Measurements from ENCODE around the gene DRC7.
"Not testable (repeated sequence)": the region's sequence is repeated elsewhere in the genome, so short reads cannot be mapped to it uniquely, and the experiment has no call there.

DRC7 gene

GRCh38 chr16:57741660-57742191 lies 47.1 kb downstream of the DRC7 start:
- TF ChIP-seq ZFX (IDR thresholded peaks at IDR 0.05; ENCODE audit: borderline replicate concordance) (no peak), CTCF (IDR thresholded peaks at IDR 0.05) (no peak)
- H3K27ac ChIP-seq: no peak overlapping the region

GRCh38 chr16:57742543-57742942 lies 47.9 kb downstream of the DRC7 start:
- H3K27ac ChIP-seq: no peak overlapping the region
- no peak for TF ChIP-seq ZFX (IDR thresholded peaks at IDR 0.05; ENCODE audit: borderline replicate concordance)
- no peak for TF ChIP-seq CTCF (IDR thresholded peaks at IDR 0.05)

- H3K27ac ChIP-seq: no peak overlapping the region
- TF ChIP-seq CTCF (IDR thresholded peaks at IDR 0.05) (no peak), ZFX (IDR thresholded peaks at IDR 0.05; ENCODE audit: borderline replicate concordance) (no peak)
Measured at GRCh38 chr16:57743458-57743857, 48.9 kb downstream of the DRC7 start.

GRCh38 chr16:57743886-57744641 lies 49.5 kb downstream of the DRC7 start:
- no peak overlapping the region for H3K27ac ChIP-seq
- TF ChIP-seq ZFX (IDR thresholded peaks at IDR 0.05; ENCODE audit: borderline replicate concordance): no peak
- TF ChIP-seq CTCF (IDR thresholded peaks at IDR 0.05): no peak

GRCh38 chr16:57744642-57744903 lies 50.0 kb downstream of the DRC7 start:
- no peak for TF ChIP-seq ZFX (IDR thresholded peaks at IDR 0.05; ENCODE audit: borderline replicate concordance)
- no peak for TF ChIP-seq CTCF (IDR thresholded peaks at IDR 0.05)
- no peak overlapping the region for H3K27ac ChIP-seq

- no peak for TF ChIP-seq ZFX (IDR thresholded peaks at IDR 0.05; ENCODE audit: borderline replicate concordance)
- no peak for TF ChIP-seq CTCF (IDR thresholded peaks at IDR 0.05)
- H3K27ac ChIP-seq: no peak overlapping the region
Measured at GRCh38 chr16:57745768-57746167, 51.2 kb downstream of the DRC7 start.

- not testable (repeated sequence) for H3K27ac ChIP-seq
Measured at GRCh38 chr16:57746316-57746715, 51.7 kb downstream of the DRC7 start.

- no peak overlapping the region for H3K27ac ChIP-seq
- no peak for TF ChIP-seq CTCF (IDR thresholded peaks at IDR 0.05)
- TF ChIP-seq ZFX (IDR thresholded peaks at IDR 0.05; ENCODE audit: borderline replicate concordance): no peak
Measured at GRCh38 chr16:57747091-57747490, 52.5 kb downstream of the DRC7 start.

Data from 22Rv1 (cell line).